RKO (cell line): ENCODE results near the gene TGFBR3L.

Source experiments
- DNase-seq: peaks from one replicate; pipeline ENCODE4 v3.0.0-alpha.2; 2016; ENCODE audit warnings: low spot score

The TGFBR3L gene

DNA sequence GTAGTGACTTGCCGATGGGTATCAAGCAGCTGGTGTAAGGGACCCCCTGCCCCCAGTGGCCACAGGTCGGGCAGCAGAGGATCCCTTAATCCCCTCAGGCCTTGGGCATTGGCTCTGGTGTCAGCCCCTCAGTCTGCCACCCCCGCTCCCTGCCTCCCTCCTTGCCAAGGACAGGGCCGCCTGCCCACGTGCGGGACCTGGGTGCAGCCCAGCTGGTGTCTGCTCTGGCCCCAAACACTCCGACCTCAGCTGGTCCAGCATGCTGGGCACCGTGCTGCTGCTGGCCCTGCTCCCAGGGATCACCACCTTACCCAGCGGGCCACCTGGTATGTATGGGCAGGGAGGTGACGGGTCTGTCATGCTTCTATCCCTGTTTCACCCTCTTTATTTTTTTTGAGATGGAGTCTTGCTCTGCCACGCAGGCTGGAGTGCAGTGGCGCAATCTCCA, at the start of gene TGFBR3L:
TGFBR3L (plus strand) TSS at position 233 of the 448 bp plus-strand sequence.
- DNase-seq = no peak

DNA sequence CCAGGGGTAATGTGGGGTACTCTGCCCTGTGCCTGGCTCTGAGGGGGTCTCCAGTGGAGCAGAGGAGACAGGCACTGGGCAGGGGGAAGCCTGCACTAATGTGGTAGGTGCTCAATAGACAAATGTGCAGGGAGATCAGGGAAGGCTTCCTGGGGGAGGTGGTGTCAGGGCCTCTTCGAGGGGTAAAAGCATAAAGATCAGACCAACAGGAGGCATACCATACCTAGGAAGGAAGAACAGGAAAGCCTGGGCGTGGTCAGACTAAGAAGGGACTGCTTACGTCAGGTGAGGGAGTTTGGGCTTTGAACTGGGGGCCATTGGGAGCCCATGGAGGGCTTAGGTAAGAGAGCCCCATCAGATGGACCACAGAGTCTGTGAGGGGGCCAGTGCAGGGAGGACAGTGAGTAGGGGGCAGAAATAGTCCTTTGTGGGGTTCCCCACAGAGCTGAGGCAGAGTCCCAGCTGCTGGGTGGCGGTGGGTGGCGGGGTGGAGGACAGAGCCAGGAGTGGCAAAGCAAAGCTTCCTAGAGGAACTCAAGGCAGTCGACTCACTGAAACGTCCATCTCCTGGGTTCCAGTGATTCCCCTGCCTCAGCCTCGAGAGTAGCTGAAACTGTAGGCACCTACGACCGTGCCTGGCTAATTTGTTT, 49.2 kb upstream of the TGFBR3L start:
- DNase-seq = no peak

DNA sequence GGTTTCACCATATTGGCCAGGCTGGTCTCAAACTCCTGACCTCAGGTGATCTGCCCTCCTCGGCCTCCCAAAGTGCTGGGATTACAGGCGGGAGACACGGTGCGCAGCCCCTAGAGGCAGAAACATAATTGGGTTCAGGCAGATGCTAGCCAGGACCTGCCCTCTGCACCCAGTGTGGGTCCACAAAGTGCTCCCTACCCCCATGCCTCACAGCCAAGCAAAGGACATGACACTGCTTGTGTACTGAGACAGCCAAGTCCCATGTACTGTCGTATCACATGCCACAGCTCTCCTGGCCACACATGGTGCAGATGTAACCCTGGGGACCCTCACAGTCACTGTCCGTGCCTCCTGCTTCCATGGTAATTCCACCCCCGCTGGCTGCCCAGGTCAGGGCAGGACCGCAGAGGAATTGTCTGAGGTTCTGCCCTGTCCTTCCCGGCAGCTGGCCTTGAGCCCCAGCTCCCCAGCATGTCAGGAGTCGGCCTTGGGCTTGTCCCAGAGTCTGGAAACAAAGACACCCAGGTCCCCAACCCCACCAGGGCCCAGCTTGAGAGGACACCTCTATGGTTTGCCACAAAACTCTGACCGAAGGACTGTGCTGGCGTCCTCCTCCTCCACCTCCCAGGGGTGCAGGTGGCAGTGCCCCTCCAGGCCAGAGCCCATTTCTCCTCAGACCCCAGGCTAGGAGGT, 48.1 kb upstream of the TGFBR3L start:
- DNase-seq = no peak

DNA sequence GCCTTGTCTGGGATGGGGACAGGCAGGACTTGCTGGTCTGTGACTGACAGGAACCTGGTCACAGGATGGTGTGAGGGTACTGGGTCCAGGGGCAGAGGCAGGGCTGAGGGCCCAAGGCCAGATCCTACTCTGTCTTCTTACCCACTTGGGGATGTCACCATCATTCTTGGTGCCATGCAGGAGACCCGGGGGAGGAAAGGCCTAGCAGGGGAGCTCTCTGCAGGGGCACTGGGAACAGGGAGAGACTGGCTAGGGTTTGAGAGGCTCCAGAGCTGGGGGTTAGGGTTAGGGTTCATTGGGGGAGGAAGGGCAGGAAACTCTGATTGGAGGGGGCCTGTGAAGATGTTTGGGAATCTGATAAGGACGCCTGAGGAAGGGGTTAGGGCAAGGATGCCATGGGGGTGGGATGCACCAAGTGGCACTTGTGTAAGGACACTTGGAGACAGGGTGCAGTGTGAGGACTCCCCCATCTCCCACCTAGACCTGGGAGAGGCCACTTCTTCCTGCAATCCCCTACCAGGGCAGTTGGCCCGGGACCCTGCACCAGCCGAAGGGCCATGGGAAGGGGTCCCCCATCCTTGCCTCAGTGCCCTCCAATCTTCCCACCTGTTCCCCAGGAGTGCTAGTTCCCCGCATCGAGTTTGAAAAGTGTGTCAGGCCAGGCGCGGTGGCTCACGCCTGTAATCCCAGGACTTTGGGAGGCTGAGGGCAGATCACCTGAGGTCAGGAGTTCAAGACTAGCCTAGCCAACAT, 47.4 kb upstream of the TGFBR3L start:
- no peak for DNase-seq

DNA sequence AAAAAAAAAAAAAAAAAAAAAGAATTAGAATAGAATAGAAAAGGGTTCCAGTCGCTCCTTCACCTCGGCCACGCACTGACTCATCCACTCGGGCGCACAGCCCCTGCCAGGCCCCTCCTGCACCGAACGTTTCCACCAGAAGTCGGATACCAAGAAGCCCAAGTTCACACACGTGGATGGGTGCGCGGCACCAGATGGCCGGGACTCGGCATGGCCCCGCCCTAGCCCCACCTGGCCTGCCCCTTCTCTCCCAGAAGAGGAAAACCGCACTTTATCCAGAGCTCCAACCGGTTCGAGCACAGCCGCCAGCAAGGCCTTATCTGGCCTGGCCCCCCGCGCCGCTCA, 46.3 kb upstream of the TGFBR3L start:
- DNase-seq = no peak

DNA sequence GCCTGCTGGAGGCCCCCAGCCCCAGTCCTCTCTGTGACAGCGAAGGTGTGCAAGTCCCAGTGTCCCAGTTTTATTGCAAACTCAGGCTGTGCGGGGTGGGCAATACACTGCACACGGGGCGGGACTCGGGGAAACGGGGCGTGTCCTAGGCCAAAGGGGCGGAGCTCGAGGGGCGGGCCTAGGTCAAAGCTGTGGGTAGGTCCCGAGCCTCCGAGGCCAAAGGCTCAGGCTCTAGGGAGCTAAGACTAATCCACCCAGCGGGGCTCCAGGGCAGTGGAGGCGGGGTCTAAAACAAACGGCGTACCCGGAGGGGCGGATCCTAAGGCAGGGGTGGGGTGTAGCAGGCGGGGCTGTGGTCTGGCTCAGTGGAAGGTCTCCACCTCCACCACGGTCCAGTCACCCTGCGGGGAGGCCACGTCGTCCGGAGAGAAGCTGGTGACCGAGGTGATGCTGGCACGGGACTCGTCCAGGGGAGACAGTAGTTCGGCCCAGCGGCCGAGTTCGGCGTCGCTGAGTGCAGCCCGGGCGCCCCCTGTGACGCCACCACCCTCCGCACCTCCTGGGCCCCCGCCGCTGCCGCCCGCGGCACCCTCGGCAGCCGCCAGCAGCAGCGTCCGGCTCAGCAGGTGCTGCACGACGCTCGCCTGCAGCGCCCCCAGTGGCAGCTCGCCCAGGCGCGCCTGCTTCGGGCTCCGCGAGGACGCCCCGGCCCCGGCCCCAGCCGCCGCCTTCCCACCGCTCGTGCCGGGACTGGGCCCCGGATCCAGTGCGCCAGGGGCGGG, 45.8 kb upstream of the TGFBR3L start:
- DNase-seq = peak; percentile 85

DNA sequence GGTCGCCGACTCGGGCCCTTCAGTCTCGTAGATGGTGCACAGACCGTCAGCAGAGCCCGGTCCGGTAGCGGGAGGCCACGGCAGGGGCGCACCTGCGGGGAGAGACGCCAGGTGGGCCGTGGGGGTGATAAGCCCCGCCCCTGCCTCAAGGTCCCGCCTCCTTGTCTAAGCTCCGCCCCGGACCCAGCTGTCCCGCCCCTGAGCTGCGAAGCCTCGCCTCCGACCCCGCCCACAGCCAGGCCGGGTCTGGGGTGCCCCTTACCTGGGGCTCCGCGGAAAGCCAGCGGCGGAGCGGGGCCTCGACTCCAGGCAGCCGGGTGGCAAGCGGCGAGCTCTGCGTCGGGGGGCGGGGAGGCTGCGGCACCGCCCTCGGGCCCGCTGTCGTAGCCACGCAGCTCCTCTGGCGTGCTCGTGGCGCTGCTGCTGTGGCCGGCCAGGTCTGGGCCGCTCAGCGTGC, 45.1 kb upstream of the TGFBR3L start:
- peak; percentile 75 for DNase-seq

DNA sequence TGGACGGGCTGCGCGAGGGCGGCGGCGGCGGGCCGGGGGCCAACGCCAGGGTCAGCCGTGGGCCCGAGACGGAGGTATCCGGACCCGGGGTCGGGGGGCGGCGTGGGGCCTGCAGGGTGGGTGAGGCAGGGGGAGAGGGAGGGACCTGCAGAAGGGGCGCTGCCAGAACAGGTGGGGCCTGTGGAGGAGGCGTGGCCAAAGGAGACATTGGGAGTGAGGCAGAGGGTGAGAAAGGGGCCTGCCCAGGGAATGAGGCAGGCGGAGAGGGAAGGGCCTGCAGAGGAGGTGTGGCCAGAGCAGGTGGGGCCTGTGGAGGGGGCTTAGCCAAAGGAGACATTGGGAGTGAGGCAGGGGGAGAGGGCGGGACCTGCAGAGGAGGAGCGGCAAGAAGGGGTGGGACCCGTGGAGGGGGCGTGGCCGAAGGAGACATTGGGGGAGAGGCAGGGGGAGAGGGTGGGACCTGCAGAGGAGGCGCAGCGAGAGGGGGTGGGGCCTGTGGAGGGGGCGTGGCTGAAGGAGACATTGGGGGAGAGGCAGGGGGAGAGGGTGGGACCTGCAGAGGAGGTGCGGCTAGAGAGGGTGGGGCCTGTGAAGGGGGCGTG, 44.6 kb upstream of the TGFBR3L start:
- DNase-seq = peak; percentile 84

DNA sequence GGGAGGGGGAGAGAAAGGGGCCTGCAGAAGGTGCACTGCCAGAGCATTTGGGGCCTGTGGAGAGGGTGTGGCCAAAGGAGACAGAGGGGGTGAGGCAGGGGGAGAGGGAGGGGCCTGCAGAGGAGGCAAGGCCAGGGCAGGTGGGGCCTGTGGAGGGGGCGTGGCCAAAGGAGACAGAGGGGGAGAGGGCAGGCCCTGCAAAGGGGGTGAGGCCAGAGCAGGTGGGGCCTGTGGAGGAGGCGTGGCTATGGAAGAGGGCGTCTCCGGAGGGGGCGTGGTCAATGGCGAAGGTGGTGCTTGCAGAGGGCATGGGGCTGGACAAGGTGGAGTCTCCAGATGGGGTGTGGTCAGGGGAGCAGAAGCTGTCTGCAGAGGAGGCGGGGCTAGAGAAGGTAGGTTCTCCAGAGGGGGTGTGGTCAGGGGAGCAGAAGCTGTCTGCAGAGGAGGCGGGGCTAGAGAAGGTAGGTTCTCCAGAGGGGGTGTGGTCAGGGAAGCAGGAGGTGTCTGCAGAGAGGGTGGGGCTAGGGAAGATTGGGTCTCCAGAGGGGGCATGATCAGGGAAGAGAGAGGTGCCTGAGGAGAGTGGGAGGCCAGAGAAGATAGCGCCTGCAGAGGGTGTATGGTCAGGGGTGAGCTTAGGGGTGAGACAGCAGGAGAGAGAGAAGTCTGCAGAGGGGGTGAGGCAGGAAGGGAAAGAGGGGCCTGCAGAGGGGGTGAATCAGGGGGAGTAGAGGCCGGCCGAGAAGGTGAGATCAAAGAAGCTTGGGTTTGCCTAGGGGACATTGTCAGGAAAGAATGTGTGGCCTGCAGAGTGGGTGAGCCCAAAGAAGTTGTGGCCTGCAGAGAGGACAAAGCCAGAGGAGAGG, 43.8 kb upstream of the TGFBR3L start:
- DNase-seq = peak; percentile 90

DNA sequence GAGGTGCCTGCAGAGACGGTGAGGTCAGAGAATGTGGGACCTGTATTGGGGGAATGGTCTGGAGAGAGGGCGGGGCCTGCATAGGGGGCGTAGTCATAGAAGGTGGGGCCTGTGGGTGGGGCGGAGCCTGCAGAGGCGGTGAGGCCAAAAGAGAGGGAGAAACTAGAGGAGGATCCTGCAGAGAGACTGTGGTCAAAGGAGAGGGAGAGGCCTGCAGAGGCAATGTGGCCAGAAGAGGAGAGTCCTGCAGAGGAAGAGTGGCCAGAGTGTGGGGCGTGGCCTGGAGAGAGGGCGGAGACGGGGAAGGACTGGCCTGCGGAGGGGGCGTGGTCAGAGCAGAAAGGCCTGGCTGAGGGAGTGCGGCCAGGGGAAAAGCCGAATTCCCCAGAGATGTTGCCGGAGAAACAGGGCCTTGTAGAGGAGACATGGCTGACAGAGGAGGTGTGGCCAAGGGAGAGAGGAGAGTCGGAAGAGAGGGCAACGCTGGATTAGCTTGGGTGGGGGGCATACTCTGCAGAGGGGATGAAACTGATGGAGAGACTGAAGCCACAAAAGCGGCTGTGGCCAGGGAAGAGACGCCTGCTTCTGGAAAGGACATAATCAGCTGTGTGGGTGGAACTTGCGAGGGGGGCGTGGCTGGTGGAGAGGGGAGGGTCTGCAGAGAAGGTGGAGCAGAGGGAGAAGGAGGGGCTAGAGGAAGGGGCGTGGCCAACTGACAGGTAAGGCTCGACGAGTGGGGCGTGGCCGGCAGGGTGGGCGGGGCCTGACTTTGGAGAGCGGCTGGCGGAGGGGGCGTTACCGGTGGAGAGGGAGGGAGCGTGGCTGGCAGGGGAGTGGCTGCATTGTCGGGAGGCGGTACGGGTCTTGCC, 43.0 kb upstream of the TGFBR3L start:
- DNase-seq = peak; percentile 90

DNA sequence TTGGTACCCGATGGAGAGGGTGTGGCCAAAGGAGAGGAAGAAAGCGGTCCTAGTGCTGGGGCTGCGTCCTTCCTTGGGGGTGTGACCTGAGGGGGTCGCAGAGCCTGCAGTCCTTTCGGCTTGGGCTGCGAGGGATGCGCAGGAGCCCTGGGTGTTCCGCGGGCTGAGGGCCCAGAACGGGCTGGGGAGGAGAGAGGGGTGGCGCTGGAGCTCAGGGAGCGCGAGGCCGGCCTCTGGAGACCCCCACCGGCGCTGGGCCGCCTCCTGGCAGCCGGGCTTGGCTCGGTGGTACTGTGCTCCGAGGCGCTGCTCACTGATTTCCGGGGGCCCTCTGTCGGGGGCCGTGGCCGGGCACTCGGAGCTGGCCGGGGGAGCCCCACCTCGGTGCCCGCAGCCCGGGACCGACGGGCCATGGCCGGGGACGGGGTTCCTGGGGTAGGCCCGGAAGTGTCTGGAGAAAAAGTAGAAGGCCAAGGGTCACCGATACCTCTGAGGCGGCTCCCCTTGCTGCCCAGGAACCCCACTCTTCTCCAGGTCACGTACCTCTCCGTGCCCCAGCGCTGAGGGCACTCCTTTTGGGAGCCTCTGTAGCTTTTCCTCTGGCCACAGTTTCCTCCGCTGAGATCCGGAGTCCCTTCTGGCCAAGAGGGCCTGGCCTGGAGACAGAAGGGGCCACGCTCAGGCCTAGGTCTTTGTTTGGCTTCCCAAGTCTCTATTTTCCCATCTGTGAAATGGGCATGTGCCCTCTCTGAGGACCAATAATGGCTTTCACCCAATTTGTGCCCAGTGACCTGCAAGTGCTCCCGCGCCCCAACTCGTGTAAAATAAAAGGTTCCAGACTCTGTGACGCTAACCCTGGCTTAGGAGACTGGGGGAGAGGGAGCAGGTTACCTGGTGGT, 42.1 kb upstream of the TGFBR3L start:
- DNase-seq = no peak

DNA sequence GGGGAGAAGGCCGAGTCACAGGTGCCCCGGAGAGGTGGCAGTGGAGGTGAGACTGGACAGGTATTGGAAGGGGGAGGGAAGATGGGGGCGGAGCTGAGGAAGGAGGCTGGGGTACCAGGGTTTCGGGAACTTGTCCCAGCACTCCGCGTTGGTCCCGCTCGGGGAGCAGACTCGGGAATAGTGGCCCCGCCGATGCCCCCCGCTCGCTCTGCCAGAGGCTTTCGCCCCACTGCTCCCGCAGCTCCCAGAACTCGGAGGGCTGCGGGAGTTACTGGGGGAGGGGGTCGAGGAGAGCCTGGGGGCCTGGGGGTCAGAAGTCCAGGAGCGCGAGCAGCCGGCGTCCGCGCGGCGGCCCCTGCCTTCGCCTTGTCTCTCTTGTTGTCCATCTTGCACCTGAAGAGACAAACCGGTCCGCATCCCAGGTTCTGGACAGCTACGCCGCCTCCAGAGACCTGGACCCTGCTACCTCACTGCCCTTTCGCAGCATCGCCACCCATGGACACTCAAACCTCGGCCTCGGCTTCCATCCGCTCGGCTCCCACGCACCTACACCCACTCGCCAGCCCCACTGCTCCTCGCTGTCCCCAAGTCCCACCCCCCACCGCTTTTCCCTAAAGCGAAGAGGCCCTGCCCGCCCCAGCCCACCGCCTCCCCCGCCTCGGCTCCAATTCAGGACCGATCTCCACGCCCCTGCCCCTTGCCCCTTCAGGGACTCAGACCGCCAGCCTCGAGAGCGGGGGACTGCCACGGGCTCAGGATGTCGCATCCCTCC, 41.1 kb upstream of the TGFBR3L start:
- DNase-seq = no peak

DNA sequence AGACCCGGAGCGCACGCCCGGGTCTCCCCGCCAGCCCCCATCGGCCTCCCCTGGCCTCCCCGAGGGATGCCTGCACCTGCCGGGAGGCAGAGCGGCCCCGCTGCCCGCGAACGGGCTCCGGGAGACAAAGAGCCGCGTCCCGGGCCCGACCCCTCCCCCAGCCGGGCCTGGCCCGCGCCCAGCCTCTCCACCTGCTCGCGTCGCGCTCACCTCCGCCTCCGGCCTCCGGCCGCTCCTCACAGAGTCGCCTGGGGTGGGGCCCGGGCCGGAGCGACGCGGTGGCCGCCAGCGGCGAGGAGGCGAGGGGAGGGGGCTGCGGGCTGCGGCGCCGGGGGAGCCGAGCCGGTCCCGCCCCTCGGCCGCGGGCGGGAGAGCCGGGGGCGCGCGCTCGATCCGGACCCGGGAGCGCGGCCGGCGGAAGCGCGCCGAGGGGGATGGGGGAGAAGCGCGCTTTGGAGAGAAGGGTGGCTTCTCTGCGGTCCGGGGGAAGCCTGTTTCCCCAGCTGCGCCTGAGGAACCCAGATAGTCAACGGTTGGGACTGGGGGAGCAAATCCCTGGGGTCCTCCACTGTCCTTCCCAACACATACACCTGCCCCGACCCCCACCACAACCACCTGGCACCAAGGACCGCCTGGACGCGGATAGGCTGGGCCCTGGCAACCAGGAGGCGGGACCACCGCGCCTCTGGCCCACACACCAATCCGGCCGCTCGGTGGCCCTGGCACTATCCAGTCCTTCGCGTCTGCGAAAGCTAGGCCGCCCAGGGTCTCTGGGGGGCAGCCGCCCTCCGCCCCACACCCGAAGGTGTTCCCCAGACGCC, 40.3 kb upstream of the TGFBR3L start, which contains the start of gene PRR36:
PRR36 (minus strand) TSS at position 315 of the 821 bp plus-strand sequence. CDS start 701 bp downstream, outside the sequence.
- DNase-seq = no peak

DNA sequence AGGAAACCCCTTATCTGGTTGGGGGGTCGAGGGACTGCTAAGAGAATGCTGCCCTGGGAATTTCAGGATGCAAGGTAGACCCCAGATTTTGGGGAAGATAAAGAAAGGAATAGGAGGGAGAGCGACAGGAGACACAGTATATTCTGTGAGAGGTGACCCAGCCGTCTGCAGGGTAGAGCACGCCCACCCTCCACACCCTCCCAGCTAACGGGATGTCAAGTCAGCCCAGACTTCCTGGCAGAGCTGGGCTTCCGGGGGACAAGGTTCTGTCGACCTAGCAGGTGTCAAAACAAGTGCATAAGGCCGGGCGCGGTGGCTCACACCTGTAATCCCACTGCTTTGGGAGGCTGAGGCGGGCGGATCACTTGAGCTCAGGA, 39.7 kb upstream of the TGFBR3L start:
- DNase-seq = no peak

DNA sequence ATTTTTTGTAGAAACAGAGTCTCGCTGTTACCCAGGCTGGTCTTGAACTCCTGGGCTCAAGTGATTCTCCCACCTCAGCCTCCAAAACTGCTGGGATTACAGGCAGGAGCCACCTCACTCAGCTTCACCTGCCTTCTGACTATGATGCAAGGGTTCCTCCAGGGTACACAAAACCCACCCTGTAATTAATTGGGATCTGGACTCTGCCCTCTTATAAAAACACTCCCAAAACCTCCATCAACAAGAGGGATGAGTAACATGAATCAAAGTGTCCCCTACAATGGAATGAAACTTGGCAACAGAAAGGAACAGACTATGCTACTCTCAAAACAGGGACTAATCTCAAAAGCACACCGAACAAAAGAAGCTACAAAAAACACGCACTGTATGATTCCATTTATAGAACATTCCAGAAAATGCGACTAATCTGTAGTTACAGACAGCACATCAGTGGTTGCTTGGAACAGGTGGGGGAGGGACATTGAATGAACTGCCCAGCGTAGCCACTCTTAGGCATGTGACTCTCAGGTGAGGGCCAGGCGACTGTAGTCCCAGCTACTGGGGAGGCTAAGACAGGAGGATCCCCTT, 37.3 kb upstream of the TGFBR3L start:
- no peak for DNase-seq

DNA sequence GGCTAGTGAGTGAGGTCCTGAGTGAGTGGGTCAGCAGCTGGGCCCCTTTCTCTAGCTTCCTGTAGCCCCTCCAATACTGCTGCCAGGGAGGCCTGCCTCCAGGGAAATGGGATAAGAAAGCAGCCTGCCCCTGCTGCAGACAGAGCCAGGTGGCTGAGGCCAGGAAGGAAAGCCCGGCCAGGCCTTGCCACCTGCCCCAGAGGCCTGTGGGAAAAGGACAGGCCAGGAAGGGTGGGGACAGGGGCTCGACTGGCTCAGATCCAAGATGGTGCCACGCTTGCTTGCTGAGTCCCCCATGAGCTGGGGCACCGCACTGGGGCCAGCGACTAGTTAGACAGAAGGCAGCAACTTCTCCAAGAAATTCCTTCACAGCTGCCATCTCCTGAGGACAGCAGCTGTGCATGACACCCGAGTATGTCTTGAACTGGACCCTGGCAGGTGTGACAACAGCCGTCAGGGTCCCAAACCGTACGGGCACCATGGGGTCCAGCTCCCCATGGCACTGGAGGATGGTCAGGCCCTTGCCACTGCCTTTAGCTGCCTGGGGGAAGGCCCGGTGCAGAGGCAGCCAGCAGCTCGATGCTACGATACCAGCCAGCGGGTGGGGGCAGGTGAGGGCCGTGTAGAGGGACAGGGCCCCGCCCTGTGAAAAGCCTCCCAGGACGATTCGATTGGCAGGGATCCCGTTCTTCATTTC, 35.4 kb upstream of the TGFBR3L start:
- DNase-seq = no peak
